HG02938 (cell line): ENCODE data around the gene PALD1.
A peak's percentile ranks its signal among the peaks of the same experiment; 100 is the strongest.
"Not testable (repeated sequence)": the region's sequence is repeated elsewhere in the genome, so short reads cannot be mapped to it uniquely, and the experiment has no call there.

Source experiments
- ATAC-seq: cut with Tn5 transposase; IDR thresholded peaks from one replicate; pipeline ENCODE4 v1.9.1; 2021; ENCODE audit warnings: mild to moderate bottlenecking, moderate library complexity; ENCODE audit not compliant: unreplicated experiment

PALD1 gene

DNA sequence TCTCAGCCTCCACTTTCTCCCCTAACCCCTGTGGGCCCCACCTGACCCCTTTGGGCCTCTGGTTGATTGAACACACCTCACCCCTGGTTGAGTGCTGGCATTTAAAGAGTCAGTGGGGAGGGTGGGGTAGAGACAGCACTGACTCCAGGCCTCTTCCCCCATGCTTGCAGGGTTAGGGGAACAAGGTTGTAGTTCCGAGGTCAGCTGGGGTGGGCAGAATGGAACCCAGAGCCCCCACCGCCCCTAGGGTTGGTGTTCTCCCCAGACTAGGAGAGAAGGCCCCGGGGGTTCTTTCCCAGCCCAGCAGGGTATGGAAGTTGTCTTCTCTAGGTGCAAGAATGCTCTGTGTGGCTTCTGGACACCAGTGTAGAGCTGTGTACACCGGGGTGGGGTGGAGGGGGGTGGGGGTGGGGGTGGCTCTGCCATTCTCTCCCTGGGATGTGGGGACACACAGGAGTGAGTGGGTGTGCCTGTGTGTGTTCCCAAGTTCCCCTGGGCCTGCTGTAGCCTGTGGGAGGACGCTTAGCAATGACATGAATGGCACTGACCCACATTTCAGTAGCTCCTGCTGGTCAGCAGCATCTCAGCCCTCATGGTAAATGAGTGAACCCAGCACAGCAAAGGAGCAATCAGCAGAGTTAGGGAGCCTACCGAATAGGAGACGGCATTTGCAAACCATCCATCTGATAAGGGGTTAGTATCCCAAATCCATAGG lies 90.4 kb downstream of the PALD1 start:
- ATAC-seq: no peak

GRCh38 chr10:70571236-70571635 lies 92.7 kb downstream of the PALD1 start:
- ATAC-seq: no peak

- no peak for ATAC-seq
Measured at GRCh38 chr10:70571636-70572439, 93.3 kb downstream of the PALD1 start.

DNA sequence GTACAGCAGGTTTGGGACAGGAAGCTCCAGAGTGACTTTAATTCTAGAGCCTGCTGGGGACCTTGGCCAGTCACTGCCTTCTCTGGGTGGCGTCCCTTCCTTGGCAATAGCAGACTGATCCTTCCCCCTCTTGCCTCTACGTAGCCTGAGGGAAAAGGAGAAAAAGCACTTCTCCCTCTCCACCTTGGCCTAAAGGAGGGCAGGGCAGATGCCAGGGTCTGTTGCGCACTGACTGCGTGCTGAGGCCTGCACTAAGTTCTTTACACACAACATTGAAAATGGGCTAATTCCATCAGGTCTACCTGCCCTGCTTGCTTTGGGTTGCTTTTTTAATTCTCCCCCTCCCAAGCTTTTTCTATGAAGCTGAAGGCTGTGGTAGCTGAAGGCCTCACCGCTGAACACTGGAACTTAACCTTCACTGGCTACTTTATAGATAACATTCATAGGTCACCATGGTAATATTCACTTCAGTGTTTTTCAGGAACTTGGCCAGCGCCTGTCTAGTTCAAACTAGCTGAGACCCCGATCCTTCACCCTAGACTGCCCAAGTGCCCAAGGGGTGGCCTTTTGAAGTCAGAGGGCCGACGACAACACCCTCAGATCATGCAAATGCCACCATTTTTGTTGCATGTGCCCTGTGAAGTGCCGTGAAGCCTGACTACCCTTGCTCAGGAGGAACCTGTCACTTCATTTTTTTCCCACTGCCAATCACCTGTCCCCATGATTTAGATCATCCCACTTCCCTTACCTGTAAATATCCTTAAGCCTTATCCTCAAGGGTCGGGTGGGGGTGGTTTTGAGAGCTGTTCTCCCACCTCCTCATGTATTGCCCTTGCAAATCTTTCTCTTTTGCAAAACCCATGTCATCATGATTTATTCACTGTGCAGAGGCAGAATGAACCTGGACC lies 95.3 kb downstream of the PALD1 start:
- ATAC-seq: no peak

DNA sequence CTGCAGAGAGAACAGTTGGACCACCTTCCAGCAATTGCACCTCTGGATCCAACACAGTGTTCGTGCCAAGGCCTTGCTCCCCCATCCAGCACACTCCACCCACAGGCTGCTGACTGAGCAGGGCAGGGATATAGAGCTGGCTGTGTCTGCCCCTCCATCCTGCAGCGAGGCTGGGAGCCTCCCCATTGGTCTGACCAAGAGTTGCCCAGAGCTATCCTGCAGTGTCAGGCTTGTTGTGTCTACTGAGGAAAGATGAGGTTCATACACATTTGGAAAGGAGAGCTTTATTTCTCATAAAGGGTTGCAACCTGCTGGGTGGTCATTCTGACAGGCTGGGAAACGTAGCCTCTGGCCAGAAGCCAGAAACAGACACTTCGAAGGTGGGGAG lies 96.9 kb downstream of the PALD1 start:
- ATAC-seq: no peak

DNA sequence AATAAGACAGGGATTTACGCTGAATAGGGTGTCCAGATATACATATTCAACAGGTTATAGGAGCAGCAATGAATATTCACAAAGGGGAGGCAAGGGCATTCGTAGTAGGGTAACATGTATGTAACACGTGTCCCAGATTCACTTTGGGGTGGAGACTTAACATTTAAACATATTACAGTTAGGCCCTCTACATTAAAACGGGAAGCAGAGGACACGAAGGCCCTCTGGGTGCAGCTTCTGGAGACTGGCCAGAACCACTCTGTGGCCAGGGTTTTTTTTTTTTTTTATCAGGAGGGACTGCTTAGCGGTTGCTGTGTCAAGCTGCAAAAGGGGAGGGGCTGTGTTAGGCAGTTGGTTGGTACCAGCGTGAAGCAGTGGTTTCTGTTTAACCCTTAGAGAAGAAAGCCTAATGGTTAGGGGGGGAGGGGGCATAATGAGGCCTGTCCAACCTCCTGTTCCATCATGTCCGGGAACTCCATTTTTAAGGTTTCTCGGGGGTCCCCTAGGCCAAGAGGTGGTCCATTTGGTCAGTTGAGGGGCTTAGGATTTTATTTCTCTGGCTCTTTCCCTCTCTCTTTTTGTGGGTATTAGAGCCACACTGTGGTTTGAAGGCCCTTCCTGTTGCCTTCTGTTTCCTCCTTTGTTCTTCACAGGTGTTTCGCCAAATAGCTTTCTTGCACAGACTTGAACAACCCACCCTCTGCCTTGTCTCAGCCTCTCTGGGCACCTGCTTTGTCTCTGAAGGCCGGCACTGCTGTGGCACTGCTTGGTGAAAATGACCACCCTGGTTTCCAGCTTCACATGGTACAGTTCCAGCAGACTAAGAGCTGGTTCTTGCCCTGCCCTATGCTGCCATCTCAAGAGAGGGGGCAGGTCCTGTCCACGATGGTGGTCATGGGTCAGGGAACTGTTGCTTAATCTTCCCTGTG lies 97.6 kb downstream of the PALD1 start:
- ATAC-seq: peak; percentile 48

DNA sequence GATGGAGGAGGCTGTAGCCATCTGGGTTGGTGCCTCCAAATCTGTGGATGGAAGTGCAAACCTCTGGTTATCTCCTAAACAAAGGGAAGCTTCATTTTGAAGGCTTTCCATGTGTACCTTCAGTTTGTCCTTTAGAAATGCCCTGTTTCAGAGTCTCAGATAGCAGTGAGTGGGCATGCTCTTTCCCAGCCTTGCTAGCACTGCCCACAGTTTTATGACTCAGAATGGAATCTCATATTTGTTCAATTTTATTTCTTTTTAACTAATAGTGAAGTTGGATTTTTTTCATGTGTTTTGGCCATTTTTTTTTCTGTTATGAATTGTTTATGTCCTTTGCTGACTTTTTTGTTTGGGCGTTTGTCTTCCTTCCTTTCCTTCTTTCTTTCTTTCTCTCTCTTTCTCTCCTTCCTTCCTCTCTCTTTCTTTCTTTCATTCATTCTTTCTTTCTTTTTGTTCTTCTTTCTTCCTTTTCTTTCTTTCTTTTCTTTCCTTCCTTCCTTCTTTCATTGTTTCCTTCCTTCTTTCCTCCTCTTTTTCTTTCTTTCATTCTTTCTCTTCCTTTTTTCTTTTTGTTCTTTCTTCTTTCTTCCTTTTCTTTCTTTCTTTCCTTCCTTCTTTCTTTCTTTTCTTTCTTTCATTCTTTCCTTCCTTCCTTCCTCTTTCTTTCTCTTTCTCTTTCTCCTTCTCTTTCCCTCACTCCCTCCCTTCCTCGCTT lies 98.4 kb downstream of the PALD1 start:
- no peak for ATAC-seq

DNA sequence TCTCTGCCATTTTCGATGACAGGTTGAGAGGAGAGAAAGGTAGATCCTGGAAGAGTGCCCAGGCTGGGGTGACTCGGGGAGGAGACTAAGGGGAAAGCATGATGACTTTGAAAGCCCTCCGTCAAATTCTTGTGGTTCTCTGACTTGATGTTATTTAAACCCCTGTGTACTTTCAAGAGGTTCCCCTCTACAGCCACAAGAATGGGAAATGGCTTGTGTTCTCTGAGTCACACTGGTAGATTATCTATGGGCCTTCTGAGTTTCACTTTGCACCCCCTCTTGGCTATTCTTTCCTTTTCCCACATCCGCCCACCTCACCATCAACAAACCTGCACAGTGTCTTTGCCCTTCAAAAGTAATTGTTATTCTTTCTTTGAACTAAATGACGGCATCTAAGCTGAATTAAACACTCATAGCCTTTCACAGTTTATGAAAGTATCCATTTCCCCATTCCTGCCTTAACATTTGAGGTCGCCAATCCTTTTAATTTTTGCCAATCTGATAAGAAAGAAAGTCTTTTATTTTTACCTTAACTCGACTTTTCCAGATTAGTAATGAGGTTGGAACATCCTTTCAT lies 99.9 kb downstream of the PALD1 start:
- peak; percentile 44 for ATAC-seq

DNA sequence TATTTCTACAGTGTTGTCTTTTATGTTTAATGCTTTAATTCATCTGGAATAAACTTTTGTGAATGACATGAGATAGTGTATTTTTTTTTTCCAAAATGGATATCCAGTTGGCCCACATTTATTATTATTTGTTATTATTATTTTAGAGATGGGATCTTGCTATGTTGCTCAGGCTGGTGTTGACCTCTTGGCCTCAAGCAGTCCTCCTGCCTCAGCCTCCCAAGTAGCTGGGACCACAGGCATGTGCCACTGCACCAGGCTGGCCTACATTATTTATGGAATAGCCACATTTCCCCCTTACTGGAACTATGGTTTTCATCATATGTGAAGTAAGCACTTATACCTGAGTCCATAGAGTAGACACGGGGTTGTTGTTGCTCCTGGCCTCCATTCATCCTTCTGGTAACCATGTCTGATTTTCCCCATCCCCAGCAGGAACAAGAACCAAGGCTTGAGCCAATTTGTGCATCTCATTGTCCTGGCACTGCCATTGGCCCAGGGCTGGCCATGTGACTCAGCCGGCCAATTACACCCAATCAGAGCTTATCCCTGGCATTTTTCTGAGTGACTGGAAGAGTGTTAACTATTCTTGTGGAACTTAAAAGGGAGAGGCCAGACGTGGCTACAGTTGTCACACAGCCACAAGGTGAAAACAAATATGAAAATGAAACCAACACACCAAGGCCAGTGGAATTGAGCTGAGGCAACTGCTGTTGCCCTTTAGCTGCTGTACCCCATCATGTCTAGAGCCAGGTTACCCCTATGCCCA lies 100.9 kb downstream of the PALD1 start:
- ATAC-seq: no peak

GRCh38 chr10:70581176-70581575 lies 102.6 kb downstream of the PALD1 start:
- ATAC-seq: not testable (repeated sequence)

GRCh38 chr10:70582793-70583668 lies 104.5 kb downstream of the PALD1 start:
- ATAC-seq: no peak

DNA sequence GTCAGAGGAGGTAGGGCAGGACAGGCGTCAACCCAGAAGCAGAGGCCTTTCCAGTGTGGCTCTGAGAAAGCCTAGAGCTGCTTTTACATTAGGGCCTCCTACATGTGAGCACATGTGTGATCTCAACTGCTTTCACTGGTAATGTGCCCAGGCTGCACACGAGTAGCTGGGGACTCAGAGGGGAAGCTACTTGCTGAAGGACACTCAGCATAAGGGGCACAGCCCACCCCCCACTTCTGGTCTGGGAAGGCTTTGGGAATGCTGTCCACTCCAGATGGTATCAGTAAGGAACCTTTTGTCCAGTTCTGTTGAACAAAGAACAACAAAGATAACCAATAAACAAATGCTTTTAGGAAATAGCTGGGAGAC lies 105.1 kb downstream of the PALD1 start:
- no peak for ATAC-seq

DNA sequence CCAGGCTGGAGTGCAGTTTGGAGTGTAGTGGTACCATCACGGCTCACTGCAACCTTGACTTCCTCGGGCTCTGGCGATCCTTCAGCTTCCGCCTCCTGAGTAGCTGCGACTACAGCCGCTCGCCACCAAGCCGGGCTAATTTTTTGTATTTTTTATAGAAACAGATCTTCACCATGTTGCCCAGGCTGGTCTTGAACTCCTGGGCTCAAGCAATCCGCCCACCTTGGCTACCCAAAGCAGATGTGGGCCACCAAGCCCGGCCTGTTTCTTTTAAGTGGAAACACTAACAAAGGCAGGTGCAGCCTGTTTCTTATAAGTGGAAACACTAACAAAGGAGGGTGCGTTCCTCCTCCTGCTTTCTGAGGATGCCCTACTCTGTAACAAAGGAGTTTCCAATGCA lies 105.8 kb downstream of the PALD1 start:
- ATAC-seq: no peak

DNA sequence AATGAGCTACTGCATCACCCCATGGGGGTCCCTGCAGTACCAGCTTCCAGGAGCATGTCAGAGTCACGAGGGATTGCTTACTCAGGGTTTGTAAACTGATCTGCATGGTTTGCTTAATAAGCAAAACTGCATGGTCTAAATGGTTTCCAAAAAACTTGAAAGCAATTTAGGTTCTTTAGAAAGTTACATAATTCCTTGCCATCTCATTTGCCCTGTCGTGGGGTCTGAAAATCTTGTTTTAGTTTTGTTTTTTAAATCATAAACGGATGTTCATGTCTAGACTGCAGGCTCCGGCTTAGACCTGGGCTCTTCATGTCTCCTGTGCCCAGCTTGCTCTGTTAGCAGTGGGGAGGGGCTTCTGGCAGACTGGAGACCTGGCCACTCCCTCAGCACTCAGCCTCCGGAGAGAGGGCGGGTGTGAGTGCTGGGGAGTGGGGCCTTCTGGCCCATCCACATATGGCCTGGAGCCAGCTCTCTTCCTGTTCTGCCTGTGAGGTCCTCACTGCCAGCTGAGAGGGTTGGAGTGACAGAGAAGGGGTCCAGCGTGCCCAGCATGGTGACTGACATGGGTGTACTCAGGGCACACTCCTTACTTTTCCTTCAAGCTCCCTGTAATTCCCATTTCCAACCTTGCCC lies 106.5 kb downstream of the PALD1 start:
- no peak for ATAC-seq

- no peak for ATAC-seq
Measured at GRCh38 chr10:70585578-70586169, 107.1 kb downstream of the PALD1 start.

DNA sequence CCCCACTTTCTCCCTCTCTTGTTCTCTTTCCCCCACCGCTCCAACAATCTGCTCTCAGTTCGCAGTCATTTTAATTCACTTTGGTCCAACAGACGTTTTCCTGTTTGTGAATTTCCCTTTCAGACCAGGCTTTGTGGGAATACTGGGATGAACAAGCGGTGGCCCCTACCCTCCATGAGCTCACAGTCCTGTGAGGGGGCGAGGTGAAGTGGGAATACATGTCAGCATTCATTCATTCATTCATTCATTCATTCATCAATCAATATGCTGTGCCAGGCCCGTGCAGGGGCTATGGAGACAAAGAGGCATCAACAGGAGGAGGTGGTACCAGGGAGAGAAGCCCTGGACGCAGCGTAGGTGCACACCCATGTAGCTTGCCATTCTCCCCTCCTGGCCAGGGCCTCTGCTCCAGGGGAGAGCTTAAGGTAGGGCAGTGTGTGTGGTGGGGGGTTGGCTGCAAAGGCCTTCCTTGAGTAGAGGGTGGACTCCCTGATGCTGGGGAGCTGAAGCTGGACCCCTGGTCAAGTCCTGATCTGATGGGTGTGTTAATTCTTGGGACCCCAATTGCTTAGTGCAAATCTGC lies 107.9 kb downstream of the PALD1 start:
- no peak for ATAC-seq
